Stimulated activated CD8-positive, alpha-beta memory T cell treated with anti-CD3 and anti-CD28 coated beads, Interleukin-7, amount 100 ng/mL, for 1 hour (primary cell): ENCODE results near the gene BAMBI.
"Not testable (repeated sequence)": the region's sequence is repeated elsewhere in the genome, so short reads cannot be mapped to it uniquely, and the experiment has no call there.

Source experiments
- DNase-seq, 2 donors: peaks; one replicate each; pipeline ENCODE4 v3.0.0-alpha.2; 2020; ENCODE audit warnings: low read depth in 2 of 2

BAMBI gene, protein sequence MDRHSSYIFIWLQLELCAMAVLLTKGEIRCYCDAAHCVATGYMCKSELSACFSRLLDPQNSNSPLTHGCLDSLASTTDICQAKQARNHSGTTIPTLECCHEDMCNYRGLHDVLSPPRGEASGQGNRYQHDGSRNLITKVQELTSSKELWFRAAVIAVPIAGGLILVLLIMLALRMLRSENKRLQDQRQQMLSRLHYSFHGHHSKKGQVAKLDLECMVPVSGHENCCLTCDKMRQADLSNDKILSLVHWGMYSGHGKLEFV

DNA sequence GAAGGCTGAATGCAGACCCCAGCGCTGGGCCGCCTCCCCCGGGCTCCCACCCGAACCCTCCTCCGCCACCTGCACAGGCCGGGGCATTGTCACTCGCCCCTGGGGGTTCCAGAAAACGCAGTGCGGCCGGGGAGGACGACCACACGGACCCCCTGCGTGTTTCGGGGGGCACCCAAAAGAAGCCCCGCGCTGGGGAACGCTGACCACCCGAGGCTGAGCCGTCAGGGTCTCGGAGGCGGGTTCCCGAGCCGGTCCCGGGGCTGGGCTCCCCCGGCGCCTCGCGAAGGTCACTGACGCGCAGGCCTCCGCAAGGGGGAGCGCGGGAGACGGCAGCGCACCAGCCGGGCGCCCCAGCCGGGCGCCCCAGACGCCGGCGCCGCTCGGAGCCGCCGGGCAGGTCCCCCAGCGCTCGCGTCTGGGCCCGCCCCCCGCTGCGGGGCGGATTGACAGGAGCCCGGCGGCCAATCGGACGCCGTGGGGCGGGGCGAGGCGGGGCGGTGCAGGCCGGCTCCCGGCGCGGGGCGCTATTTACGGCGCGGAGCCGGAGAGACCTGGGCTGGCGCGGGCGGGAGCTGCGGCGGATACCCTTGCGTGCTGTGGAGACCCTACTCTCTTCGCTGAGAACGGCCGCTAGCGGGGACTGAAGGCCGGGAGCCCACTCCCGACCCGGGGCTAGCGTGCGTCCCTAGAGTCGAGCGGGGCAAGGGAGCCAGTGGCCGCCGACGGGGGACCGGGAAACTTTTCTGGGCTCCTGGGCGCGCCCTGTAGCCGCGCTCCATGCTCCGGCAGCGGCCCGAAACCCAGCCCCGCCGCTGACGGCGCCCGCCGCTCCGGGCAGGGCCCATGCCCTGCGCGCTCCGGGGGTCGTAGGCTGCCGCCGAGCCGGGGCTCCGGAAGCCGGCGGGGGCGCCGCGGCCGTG lies at the start of gene BAMBI:
Gene BAMBI, plus strand, starts transcription at position 554 of the 920 bp plus-strand sequence. CDS start 377 bp downstream, outside the sequence.
- peak; percentile 68 to 70 for DNase-seq

DNA sequence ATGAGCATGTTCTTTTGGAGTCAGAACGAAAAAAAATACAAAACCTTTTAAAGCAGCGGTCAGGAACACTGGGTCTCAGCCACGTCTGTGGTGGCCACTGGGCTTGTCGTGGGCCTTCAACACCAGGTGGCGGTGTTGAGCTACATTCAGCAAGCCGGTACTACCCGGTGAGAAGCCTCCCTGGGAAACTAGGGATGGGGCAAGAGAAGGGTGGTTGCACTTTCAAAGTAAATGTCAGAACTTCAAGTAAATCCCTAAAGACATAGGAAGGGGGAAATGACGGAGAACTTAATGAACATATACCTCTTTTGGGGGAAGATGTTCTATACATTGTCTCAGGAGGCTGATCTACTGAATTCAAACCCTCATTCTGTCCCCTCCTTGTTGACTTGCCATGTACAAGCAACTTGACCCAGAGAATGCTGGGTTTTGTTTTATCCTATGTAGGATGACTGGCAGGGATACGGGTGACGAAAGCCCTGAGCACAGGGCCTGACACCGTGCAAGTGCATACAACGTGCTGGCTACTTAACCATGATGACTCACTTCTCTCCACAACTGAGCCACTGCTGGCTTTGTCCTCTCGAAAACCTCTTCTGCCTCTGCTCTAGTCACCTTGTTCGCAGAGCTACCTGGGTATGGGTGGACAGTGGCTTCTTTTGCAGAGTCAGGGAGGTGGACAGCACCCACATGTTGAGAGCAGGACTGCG lies 49.0 kb upstream of the BAMBI start:
- peak; percentile 9 to 39 for DNase-seq

DNA sequence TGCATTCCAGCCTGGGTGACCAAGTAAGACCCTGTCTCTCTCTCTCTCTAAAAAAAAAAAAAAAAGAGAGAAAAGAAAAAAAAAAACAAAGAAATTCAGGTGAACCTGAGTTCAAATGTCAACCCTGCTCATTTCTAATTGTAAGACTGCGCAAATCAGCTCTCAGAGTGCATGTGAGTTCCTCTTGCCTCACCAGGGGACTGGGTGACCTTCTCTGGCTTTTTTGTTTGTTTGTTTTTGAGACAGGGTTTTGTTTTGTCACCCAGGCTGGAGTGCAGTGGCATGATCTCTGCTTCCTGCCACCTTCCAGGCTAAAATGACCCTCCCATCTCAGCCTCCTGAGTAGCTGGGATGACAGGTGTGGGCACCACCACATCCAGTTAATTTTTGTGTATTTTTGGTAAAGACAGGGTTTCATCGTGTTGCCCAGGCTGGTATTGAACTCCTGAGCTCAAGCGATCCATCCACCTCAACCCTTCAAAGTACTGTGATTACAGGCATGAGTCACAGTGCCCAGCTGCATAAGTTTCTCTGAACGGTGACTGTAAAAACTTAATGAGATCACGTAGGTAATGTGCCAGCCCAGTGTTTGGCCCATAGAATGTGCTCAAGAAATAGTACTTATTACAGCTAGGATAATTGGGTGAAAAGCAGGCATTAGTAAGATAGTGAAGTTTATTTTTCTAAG lies 45.3 kb upstream of the BAMBI start:
- DNase-seq, result no peak

DNA sequence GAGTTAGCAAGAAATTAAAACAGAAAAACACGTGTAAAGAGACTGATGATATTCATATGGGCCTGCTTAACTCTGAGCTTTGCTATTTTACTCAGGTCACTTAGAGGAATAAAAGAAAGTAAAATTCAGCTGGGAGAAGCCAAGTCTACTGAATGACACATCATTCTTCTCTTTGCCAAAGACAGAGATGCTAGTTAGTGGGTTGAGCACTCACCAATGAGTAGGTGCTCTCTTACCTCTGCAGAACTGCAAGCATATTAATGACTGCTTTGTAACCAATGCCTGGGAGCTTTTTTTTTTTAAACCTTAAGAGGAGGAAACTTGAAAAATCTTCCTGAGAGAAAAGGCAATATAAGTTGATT lies 44.8 kb upstream of the BAMBI start:
- DNase-seq, result no peak

DNA sequence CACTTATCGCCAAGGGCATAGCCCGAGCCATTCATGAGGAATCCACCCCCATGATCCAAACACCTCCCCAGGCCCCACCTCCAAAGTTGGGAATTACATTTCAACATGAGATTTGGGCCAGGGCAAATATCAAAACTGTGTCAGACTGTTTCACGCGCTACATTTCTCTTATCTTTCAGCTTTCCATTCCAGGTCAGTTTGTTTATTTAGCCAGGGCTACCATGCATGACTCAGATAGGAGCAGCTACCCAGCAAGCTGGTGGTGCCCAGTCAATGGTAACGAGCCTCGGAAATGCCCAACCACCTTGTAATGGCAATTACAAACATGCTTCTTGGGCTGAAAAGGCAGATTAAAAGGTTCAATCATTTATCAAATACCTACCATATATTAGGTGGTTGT lies 43.6 kb upstream of the BAMBI start:
- no peak for DNase-seq

DNA sequence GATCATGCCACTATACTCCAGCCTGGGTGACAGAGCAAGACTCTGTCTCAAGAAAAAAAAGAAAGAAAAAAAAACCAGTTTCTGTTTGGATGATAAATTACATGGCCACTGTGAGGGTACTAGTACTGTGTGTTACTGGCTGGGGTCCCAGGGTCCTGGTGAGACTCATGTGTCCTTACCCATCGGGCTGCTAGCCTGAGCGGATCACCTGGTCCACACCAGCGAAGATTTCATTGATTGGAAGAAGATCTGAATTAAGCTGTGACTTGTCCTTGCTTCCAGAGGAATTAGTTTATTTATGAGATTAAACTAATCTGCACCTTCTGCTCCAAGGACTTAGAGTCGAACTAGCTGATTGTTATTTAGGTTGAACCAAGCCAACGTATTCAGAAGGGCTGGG lies 40.0 kb upstream of the BAMBI start:
- DNase-seq, result no peak

DNA sequence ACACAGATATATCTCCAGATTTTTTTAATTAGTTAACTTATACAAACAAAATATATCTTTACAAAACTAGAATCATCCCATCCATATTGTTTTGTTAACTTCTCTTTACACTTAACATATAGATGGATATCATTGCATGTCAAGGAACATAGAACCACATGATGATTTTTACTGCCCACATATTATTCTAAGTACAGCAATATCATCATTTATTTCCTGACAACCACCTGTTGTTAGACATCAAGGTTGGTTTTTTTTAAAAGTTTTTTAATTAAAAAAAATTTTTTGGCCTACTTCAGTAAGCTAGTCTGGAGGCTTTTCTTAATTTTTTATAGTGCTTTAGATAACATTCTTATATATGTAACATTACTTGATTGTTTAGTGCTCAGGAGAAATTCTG lies 38.9 kb upstream of the BAMBI start:
- DNase-seq, result no peak

DNA sequence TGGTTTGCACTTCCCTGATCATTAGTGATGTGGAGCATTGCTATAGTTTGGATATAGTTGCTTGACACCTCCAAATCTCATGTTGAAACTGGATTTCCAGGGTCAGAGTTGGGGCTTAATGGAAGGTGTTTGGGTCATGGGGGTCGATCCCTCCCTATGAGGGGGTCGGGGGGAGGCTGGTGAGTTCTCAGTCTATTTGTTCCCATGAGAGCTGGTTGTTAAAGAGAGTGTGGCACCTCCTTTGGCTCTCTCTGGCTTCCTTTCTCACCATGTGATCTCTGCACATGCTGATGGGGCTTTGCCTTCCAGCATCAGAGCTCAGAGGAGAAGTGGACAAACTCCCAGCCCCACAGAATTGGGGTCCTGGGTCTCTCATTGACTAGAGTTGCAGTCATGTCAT lies 36.8 kb upstream of the BAMBI start:
- DNase-seq, result no peak

DNA sequence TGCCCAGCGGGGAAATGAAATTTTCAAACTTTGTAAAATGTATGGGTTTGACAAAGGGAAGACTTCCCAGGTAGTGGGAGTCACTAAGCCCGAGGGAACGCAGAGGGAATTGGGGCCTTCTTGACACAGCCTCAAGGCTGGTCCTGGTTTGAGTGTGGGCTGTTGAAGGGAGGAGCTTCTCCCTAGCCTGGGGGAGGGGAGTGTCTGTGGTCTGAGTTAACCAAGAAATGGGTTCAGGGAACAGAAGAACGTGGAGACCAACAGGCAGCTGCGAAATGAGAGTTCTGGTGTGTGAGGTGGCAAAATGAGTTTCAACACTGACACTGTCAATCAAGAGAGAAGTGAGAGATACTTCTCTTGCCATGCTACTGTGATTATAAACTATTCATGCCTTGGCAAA lies 32.7 kb upstream of the BAMBI start:
- DNase-seq, result no peak

DNA sequence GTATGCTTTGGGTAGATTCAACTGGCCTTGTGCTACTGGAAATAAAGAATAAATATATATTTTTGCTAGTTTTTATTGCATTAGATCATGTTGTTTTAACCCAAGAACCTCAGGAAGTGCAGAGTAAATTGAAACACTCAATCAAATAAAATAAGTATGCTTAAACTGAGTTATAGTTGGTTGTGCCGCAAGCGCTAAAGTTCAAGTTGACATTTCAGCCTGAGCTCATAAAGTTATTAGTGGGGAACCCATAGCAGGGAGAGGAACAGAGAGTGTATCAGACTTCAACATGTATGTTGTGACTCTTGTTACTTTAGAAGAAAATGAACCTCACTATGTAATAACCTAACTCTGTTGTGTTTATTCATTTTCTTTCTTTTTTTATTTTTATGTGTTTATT lies 25.2 kb upstream of the BAMBI start:
- no peak for DNase-seq

DNA sequence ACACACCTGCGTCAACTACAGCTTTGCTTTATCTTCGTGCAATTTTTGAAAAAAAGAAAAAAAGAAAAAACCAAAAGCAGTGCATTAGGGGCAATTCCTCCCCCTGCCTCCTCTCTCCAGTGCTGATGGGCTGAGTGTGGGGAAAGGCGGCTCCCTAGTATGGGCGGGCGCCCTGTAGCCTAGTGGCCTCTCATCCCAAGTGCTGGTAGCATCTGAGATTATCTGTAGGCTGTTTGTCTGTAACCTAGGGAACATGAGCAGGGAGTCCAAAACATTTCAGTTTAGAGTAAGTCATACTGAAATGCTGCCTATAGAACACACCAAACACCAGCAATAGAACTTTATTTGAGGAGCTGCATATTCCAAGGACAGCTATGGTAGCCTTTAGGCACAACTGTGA lies 24.6 kb upstream of the BAMBI start:
- DNase-seq, result no peak

DNA sequence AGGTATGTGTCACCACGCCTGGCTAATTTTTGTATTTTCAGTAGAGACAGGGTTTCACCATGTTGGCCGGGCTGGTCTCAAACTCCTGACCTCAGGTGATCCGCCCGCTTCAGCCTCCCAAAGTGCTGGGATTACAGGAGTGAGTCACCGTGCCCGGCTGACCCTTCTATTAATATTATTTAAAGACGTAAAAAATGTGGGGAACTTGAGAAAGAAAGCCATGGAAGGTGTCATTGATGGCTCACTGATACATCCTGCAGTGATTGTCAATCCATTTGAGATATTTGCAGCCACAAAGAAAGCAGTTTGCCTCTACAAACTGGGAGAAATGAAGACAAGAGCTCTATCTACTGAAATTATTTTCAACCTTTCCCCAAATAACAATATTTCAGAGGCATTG lies 18.5 kb upstream of the BAMBI start:
- DNase-seq, result not testable (repeated sequence)

DNA sequence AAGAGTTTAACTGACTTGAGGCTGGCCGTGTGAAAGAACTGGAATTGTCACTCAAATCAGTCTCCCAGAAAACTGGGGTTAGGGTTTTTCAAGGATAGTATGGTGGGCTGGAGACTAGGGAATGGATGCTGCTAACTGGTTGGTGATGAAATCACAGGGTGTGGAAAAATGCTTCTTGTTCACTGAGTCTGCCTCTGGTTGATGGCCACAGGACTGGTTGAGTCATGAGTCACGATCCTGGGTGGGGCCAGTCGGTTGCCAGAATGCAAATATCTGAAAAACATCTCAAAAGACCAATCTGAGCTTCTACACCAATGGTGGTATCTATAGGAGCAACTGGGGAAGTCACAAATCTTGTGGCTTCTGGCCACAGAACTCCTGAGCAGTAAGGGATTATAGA lies 16.3 kb upstream of the BAMBI start:
- DNase-seq, result no peak

DNA sequence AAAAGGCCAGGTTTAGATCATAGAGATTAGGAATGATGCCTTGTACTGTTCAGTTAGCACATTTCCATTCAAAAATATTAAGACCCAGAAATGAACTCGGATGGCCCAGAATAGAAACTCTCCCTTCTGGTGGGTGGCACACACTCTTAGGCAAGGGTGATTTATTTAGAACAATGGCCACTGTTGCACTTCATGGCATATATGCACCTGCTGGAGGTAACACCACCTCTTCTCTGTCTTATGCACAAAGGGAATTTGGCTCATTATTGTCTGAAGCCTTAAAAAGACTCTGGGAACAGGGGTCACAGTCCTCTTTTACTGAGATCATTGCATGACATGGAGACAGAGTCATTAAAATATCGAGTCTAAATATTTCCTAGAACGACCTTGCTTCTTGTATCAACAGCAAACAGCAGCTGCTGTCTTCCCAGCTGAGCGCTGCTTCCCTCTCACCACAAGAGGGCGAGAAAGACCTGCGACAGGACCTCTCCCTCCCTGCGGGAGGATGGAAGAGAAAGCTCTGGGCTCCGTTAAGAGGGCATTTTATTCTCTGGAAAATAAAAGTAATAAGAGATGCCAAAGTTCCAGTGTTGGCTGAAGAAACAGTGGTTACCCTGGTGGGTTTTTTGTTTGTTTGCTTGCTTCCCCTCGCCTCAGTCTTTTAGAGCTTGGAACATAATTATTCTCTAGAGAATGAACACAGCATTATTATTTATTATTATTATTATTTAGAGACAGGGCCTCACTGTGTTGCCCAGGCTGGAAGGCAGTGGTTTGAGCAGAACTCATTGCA lies 13.5 kb upstream of the BAMBI start:
- peak; percentile 32 to 42 for DNase-seq

DNA sequence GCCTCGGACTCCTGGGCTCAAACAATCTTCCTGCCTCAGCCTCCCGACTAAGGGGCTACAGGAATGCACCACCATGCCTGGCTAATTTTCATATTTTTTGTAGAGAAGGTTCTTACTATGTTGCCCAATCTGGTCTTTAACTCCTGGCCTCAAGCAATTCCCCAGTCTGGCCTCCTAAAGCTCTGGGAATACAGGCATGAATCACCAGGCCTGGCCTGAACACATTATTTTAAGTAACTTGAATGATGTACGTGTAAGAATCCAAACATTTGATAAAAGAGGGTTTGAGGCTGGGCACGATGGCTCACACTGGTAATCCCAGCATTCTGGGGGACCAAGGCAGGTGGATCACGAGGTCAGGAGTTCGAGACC lies 13.0 kb upstream of the BAMBI start:
- DNase-seq, result no peak

DNA sequence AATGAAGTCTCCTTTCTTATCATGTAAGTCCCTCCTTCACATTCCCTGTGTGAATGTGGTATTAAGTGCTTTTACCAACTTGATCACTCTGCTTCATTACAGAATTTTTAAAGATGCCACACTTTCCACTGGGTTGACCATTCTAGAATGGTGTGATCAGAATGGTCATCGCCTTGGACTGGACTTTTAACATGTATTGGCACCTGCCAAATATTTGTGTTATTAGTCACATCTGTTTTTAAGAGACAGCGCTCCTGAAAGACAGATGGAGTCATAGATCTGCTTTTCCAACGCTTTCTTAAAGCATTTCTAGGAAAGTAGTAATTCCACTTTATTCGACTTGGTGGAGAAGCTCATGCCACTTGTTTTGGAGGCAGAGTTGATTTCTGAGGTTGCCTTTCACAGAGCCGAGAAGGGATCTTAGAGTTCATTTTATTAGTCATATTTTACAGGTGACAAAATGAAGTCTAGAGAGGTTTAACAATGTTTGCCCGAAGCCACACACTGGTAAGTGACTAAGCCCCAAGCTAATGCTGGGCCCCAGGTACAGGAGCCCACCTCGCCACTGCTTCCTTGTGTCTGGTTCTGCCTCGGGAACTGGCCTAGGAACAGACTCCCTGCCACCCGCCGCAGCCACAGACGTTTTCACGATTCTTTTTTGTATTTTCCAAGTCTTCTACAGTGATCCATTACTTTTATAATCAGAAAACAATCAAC lies 10.4 kb upstream of the BAMBI start:
- no peak for DNase-seq

DNA sequence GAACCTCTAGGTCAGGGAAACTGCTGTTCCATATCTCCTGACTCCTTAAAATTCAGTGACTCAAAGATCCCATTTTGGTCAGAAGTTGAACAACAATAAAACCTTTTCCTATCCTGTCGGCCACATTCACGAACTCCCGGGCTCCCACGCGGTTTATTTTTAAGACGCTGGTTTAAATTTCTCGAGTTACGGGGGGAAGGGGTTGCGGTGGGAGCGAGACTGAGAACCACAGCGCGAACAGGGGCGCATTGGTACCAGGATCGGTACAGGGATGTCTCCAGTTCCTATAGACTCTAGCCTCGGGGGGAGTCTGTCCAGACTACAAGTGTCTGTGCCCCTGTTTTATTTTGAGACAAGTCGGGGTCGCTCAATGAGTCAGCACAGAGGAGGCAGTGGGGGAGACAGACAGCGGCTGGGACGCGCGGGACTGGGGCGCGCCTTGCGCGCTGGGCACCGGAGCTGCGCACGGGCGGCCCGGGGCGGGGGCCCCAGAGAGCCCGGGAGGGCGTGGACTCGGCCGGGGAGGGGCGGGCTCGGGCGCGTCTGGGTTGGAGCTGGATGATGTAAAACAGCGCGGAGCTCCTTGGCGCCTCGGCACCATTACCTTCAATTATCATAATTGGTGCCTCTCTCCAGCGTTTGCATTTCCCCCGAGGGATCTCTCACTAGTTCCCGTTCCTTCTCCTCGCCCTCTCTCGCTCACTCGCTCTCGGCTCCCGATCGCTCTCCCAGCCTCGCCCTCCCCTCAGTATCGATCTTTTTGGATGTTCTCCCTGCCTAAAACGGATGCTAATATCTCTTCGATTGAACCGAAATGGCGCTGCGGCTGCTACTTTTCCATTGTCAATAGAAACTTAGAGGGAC lies 8.7 kb upstream of the BAMBI start:
- no peak for DNase-seq

DNA sequence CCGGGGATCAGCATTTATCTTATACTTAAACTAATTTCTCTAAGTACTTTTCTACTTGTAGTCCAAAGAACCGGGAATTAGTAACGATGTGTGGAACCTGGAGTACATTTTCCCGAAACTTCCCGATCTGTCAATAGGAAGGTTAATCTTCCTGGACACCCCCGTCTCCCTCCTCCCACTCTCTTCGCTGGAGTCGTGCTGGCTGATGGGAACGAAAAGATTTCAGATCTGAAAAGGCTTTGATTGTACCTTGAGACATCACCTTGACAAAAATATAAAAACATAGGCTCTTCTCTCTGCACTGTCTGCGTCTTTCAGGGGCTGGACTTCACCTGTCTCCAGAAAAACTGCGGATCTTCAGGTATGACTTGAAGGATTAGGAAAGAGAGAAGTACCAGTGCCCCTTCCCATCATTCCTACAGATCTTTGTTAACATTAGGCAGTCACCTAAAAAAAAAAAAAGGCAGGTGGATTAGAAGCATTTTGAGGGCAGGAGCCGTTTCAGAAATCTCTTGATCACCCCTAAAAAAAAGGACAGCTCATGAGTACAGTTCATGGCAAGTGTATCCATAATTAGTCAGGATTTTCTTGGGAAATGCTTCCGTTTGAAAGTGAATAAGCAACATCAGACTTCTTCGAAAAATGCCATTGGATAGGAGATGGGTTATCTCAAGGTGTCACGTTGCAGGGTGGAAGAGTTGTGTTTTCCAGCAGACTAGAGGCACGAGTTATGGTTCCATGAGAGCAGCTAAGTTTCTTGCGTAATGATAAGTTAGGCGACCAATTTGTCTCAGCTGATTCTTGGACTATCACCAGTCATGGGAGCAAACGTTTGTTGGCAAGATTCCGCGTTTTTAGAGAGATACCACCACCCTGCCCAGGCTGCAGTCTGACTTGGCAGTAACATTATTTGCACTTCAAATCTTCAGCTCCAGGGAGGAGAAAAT lies 7.8 kb upstream of the BAMBI start:
- DNase-seq, result no peak

DNA sequence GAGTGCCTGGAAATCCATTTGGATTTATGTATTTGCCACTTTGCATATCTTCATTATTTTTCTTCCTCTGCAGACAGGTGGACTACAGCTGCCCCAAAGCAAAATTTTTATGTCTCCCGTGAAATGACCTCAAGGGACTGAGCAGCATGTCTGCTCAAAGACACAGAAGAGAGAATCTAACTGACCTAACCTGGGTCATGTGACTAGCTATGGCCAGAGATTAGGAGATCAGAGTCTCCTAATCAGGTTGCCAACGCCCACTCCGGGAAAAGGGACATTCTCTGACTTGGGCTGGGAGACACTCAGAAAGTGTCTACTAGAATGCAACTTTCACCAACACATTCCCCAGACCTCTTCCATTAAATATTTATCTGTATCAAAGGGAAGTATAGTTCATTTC lies 2.5 kb upstream of the BAMBI start:
- DNase-seq, result no peak
